Stimulated activated CD8-positive, alpha-beta memory T cell treated with anti-CD3 and anti-CD28 coated beads, Interleukin-4, amount 100 ng/mL, for 48 hours (primary cell): ENCODE measurements around the gene SPRN.
"Not testable (repeated sequence)": the region's sequence is repeated elsewhere in the genome, so short reads cannot be mapped to it uniquely, and the experiment has no call there.

ENCODE experiments used
- DNase-seq: peaks from one replicate; pipeline ENCODE4 v3.0.0-alpha.2; 2020

SPRN gene

GRCh38 chr10:133456041-133456951, 31.9 kb upstream of the SPRN start:
- DNase-seq = no peak

- no peak for DNase-seq
Observed at GRCh38 chr10:133455611-133456031, 31.2 kb upstream of the SPRN start.

- no peak for DNase-seq
Observed at GRCh38 chr10:133455196-133455595, 30.8 kb upstream of the SPRN start.

- no peak for DNase-seq
Observed at GRCh38 chr10:133454204-133454893, 29.9 kb upstream of the SPRN start.

- no peak for DNase-seq
Observed at GRCh38 chr10:133453516-133454203, 29.2 kb upstream of the SPRN start, which contains the start of gene SCART1. SCART1 (plus strand) TSS chr10:133453945; CDS start chr10:133453998, 53 bp downstream.

GRCh38 chr10:133452453-133452852, 28.0 kb upstream of the SPRN start:
- DNase-seq = no peak

GRCh38 chr10:133451346-133451745, 26.9 kb upstream of the SPRN start:
- no peak for DNase-seq

- DNase-seq = no peak
Observed at GRCh38 chr10:133448120-133448519, 23.7 kb upstream of the SPRN start.

GRCh38 chr10:133446979-133447378, 22.6 kb upstream of the SPRN start:
- DNase-seq = no peak

GRCh38 chr10:133445751-133446708, 21.6 kb upstream of the SPRN start:
- no peak for DNase-seq

- no peak for DNase-seq
Observed at GRCh38 chr10:133445268-133445732, 20.9 kb upstream of the SPRN start.

GRCh38 chr10:133444342-133445267, 20.2 kb upstream of the SPRN start:
- no peak for DNase-seq

- DNase-seq = no peak
Observed at GRCh38 chr10:133442967-133443924, 18.8 kb upstream of the SPRN start.

- peak; percentile 45 for DNase-seq
Observed at GRCh38 chr10:133442191-133442966, 18.0 kb upstream of the SPRN start.

GRCh38 chr10:133441780-133442179, 17.4 kb upstream of the SPRN start:
- DNase-seq = no peak

- not testable (repeated sequence) for DNase-seq
Observed at GRCh38 chr10:133441356-133441755, 16.9 kb upstream of the SPRN start.

GRCh38 chr10:133440633-133441285, 16.3 kb upstream of the SPRN start:
- DNase-seq = no peak
